Measurements from ENCODE around the gene NAPB.

NAPB gene

GRCh38 chr20:23340524-23340923 is 80.8 kb downstream of the NAPB start:
- DNase-seq, result peak; percentile 7 to 25

- no peak for DNase-seq
Observed at GRCh38 chr20:23339986-23340385, 81.3 kb downstream of the NAPB start.

- no peak for DNase-seq
Observed at GRCh38 chr20:23337312-23337711, 84.0 kb downstream of the NAPB start.

- no peak for DNase-seq
Observed at GRCh38 chr20:23336476-23336875, 84.8 kb downstream of the NAPB start.

GRCh38 chr20:23335521-23335920 is 85.8 kb downstream of the NAPB start:
- no peak for DNase-seq

GRCh38 chr20:23334111-23334510 is 87.2 kb downstream of the NAPB start:
- DNase-seq, result no peak

- no peak for DNase-seq
Observed at GRCh38 chr20:23332467-23332866, 88.8 kb downstream of the NAPB start.

- DNase-seq, result no peak
Observed at GRCh38 chr20:23331450-23332350, 89.6 kb downstream of the NAPB start.

GRCh38 chr20:23327617-23328333 is 93.5 kb downstream of the NAPB start:
- no peak for DNase-seq

- DNase-seq, result no peak
Observed at GRCh38 chr20:23326774-23327173, 94.5 kb downstream of the NAPB start.

- DNase-seq, result no peak
Observed at GRCh38 chr20:23325107-23325506, 96.2 kb downstream of the NAPB start.

Measured in AML-193 (cell line).